OCI-M2 (cell line): ENCODE measurements around the gene LTBP3.
A peak's percentile ranks its signal among the peaks of the same experiment; 100 is the strongest.

Source experiments
- DNase-seq: peaks from one replicate; lab custom pipeline; 2025; ENCODE audit not compliant: unreplicated experiment; lab: John Stamatoyannopoulos, UW

The LTBP3 gene

GRCh38 chr11:65586247-65586630, 28.1 kb upstream of the LTBP3 start:
- DNase-seq: no peak

DNA sequence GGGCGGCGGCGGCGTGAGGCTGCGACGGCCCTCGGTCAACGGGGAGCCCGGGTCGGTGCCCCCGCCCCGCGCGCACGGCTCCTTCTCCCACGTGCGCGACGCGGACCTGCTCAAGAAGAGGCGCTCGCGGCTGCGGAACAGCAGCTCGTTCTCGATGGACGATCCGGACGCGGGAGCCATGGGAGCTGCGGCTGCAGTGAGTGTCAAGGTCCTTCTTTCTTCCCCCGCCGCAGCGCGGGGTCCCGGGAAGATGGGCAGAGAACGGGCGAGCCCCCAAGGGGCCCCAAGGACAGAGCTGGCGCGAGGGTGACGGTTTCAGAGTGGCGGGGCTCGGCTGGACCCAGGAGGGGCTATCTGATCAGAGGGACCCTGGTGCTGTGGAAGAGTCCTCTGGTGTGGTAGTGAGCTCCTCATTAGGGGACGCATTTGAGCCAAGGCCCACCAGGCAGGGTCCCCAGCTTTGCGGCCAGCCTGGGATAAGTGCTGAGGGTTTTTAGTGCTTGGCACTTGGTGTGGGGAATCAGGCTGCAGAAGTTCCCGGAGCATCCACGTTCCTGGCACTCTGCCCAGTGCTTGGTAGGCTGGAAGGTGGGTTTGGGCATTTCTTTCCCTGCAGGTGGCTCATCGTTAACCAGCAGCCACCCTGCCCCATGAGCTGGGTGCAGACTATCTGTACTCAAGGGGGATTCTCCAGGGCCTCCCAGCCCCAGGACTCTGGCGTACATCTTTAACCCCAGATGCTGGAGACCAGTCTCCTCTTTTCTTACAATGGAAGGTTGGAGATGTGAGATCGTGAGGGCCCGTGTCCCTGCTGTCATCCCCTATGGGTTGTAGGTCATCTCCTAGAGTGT, 27.5 kb upstream of the LTBP3 start:
- DNase-seq: no peak

GRCh38 chr11:65584723-65585171, 26.6 kb upstream of the LTBP3 start:
- DNase-seq: no peak

DNA sequence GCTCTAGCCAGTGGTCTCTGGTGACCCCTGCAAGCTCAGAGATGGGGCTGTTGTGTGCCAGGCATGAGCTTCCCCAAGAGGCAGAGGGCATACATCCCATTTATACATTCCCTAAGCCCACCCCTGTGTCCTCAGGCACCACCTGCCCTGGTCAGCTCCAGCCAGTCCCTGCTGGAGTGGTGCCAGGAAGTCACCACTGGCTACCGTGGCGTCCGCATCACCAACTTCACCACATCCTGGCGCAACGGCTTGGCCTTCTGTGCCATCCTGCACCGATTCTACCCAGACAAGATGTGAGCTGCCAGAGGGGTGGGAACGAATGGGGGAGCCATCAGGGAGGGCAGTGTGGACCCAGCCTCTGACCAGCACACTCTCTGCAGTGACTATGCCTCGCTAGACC, 25.9 kb upstream of the LTBP3 start:
- no peak for DNase-seq

DNA sequence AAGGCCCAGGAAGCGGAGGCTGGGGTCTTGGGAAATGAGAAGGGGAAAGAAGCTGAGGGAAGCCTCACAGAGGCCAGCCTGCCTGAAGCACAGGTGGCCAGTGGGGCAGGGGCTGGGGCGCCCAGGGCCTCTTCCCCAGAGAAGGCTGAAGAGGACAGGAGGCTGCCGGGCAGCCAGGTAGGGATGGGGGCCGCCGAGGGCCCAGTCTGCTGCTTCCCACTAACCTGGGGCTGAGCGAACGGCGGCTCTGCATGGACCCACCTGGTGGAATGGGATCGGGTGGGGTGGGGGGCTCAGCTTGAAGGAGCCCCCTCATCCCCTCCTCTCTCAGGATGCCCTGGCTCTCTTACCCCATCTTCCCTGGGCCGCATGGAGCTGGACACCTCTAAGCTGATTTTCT, 25.4 kb upstream of the LTBP3 start:
- DNase-seq: no peak

GRCh38 chr11:65581928-65582327, 23.8 kb upstream of the LTBP3 start:
- DNase-seq: no peak

DNA sequence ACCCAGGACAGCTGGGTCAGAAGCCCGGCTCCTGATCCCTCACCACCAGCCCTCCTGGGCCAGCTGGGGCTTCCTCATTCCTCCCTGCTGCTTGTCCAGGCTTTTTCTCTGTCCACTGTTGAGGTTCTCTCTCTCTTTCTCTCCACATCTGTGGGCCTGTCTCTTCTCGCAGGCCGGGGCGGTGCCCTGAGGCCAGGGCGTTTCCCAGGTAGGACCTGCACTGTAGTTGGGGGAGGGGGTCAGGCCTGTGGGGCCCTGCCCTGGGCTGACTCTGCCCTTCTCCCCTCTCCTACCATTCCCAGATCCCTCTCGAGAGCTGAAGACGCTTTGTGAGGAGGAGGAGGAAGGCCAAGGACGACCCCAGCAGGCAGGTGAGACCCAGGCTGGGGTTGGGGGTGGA, 22.6 kb upstream of the LTBP3 start:
- no peak for DNase-seq

DNA sequence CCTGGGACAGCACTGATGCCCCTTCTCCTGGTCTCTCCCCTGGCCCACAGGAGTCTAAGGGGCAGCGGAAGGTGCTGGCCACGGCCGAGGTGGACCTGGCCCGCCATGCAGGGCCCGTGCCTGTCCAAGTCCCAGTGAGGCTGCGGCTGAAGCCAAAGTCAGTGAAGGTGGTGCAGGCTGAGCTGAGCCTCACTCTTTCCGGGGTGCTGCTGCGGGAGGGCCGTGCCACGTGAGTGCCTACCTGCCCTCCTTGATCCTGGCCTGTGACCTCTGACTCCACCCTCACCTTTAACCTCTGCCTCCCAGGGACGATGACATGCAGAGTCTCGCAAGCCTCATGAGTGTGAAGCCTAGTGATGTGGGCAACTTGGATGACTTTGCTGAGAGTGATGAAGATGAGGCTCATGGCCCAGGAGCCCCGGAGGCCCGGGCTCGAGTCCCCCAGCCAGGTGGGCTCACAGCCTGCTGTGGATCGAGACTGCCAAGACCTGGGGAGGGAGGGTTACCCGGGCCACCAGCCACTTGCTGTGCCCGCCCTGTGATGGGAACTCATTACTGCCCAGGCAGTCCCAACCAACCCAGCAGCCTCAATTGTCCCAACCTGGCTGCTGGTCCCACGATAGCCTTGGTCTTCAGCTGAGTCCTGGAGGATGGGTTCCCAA, 22.0 kb upstream of the LTBP3 start:
- DNase-seq: no peak

DNA sequence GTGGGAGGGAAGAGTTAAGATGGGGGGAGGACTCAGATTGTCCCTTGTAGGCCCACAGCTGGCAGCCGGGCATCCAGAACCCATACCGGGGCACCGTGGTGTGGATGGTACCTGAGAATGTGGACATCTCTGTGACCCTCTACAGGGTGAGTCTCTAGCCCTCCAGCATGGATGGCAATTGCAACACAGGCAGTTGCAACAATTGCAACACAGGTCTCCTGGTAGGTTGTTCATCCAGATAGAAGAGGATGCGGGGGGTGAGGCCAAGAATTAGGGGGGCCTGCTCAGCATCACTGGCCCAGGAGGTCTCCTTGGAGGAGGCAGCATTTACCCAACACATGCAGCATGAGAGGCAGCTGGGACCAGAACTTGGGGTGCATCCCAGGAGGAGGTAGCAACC, 21.1 kb upstream of the LTBP3 start:
- DNase-seq: no peak

GRCh38 chr11:65578667-65579066, 20.5 kb upstream of the LTBP3 start:
- DNase-seq: no peak

DNA sequence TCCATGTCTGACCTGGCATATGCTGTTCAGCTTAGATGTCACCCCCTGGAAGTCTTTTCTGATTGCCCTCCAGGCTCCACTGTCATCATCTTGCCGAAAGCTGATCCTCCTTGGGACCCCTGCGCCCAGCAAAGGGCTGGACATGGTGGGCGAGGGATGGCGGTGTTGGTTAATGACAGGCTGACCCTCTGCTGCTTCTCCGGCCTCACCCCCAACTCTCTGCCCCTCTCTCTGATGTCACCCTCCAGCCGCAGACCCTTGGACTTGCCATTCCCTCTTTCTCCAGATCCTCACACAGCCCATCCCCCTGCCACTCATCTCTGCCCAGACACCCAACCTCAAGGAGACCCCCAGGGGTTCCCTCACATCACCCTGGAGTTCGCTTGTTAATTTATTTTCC, 20.0 kb upstream of the LTBP3 start:
- DNase-seq: no peak

DNA sequence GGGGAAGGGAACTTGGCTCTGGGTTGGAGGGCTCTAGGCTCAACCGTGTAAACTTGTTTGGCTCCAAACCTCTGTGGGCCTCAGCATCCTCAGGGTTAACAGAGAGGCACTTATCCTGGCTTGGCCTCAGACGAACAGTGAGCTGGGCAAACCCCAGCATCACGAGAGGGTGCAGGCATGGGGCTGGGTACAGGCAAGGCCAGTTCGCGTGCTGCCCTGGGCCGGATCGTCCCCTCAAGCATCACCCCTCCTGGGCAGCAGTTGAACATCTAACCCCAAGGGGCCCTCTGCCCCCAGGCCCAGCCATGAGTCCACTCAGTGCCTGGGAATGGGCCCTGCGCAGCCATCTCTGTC, 19.6 kb upstream of the LTBP3 start:
- DNase-seq: no peak

GRCh38 chr11:65576867-65577755, 19.0 kb upstream of the LTBP3 start:
- no peak for DNase-seq

DNA sequence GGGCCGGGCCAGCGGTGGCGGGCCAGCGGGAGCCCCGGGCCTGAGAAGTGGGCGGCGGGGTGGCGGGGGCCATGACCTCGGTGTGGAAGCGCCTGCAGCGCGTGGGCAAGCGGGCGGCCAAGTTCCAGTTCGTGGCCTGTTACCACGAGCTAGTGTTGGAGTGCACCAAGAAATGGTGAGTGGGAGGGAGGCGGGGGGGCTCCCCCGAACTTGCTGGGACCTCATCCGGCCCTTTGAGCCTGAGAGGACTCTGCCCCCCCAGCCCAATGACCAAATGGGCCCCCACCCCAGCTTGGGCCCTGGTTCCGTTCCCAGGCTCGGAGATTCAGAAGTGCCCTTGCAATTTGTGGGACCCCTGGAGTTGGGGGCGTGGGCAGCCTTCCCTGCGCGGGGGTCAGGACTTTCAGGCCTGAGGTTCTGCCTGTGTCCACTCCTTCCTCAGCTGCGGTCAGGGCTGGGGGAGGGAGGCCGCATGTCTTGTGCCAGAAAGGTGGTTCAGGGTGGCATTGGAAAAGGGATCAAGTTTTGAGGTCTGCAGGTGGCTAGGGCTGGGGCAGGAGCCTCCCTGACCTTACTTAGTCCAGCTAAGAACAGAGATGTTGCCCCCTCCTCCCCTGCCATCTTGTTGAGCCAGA, 18.2 kb upstream of the LTBP3 start:
- no peak for DNase-seq

DNA sequence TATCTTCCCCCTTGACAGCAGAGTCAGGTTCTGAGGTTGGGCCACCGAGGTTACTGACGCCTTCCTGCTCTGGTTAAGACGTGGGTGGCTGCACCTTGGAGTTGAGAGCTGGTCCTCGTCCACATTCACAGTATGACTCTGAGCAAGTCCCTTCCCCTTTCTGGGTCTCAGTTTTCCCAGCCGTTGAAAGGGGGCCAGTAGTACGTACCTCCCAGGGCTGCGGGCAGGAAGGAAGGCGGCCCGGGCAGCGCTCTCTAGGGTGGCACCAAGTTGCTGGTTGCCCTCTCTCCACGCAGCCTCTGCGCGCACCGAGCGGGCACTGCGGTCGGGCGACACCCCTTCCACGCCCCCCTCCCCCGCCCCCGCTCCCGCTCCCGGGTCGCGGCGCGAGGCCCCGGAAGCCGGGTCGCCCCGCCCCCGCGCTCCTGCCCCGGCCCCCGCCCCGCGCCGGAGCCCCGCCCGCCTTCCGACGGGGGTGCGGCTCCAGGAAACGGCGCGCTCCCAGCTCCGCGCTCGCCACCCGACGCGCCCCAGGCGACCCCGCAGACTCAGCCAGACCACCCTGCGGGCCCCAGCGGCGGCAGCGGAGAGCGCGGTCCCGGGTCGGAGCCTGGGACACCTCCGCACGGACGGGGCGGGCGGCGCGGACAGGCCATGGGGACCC, 17.5 kb upstream of the LTBP3 start, which contains the start of gene EHBP1L1:
Gene EHBP1L1, plus strand, starts transcription at position 486 of the 664 bp plus-strand sequence. CDS start 250 bp downstream, outside the sequence.
- no peak for DNase-seq

DNA sequence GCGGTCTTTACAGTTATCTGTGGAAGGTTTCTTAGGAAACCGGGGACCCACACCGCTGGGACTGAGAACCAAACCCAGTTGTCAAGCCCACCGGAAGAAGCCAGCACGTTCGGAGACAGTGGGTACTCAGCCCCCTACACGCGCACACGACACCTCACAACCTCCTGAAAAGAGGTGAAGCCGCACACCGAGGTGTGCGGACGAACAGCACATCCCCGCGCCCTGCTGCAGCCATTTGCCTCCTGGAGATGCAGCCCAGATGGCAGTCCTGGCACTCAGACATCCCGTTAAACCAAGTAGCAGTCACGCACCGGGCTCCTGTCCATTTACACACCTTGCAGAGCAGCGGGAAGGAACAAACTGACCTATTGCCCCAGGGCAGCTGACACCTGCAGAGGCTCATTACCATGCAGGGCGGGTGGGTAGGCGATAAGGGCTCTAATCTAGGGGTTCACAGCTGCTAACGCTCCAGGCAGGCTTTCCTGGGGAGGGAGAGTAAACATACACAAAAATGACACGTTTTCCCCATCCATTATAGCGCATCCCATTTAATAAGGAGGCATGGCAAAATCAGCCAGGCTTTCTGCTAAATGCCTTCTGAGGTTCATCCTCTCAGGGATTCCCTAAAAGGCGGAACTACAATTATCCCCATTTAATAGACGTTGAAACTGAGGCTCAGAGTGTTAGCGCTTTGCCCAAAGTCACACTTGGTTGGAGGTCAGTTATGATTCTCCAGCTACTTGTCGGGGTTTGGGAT, 16.8 kb upstream of the LTBP3 start:
- DNase-seq: no peak

DNA sequence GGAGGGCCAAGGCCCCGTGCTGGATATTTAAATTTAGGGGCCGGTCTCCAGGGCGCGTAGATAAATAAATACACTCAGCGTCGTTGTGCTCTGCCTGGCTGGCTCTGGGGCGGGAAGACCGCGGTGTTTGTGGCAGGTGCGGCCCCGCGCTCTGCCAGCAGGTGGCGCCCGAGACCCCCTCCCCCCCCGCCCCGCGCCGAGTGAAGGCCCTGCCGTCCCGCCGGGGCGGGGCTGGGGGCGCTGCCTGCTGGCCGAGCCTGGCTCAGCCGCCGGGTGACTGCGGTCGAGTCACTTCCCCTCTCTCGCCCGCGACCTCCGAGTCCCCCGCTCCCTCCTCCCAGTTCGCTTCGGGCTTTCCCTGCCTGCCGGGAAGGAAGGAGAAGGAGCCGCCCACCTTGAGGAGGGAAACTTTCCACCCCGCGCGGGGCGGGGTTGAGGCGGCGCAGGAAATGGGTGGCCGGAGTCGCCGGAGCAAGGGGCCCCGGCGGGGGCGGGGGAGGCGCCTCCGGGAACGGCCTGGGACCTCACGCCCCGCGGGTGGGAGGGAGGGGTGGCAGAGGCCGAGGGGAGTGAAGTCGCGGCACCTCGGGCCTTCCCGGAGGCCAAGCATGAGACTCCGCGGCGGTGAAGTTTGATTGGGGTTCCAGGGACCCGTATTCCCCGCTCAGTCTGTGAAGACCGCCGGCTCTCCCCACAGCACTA, 16.1 kb upstream of the LTBP3 start:
- DNase-seq: peak; percentile 52

DNA sequence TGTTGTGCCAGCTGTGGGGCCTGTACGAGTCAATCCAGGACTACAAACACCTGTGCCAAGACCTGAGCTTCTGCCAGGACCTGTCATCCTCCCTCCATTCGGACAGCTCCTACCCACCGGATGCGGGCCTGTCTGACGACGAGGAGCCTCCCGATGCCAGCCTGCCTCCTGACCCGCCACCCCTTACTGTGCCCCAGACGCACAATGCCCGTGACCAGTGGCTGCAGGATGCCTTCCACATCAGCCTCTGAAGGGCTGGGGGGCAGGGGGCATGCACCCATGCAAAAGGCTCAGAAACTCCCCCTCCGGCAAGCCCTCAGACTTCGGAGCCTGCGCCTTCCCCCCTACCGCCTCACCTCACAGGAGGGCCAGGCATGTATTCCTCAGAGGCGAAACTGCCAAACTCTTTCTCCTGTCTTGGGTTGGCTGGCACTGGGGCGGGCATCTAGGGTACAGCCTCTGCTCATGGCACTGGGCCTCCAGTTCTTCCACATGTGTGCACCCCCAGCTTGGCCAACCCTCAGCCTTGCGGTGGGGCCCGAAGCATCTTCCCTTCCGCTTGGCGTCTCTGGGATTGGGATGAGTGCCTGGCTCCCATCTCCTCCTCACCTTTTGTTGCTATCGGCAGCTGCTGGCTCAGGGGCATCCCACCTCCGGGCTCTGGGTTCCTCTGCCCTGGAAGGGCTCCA, 15.4 kb upstream of the LTBP3 start:
- no peak for DNase-seq
